HG03457 (cell line): ENCODE results near the gene PRDX5.

ENCODE experiments used
- ATAC-seq: cut with Tn5 transposase; IDR thresholded peaks from one replicate; pipeline ENCODE4 v1.9.1; 2021; ENCODE audit warnings: moderate number of reproducible peaks; ENCODE audit not compliant: unreplicated experiment

Gene PRDX5

DNA sequence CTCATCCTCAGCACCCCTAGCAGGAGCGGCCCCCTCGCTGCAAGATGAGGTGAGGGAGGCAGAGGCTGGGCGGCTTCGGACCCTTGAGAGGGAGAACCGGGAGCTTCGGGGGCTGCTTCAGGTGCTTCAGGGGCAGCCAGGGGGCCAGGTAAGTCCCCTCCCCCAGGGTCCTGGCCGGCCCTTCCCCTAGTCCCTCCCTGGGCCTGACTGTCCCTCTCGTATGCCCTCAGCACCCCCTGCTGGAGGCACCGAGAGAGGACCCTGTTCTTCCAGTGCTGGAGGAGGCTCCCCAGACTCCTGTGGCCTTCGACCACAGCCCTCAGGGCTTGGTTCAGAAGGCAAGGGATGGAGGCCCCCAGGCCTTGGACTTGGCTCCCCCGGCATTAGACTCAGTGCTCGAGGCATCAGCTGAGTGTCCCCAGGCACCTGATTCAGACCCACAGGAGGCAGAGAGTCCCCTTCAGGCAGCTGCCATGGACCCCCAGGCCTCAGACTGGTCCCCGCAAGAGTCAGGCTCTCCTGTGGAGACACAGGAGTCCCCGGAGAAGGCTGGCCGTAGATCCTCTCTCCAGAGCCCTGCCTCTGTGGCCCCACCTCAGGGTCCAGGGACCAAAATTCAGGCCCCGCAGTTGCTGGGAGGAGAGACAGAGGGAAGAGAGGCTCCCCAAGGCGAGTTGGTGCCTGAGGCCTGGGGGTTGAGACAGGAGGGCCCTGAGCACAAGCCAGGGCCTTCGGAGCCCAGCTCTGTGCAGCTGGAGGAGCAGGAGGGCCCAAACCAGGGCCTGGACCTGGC is 26.0 kb downstream of the PRDX5 start:
- no peak for ATAC-seq

DNA sequence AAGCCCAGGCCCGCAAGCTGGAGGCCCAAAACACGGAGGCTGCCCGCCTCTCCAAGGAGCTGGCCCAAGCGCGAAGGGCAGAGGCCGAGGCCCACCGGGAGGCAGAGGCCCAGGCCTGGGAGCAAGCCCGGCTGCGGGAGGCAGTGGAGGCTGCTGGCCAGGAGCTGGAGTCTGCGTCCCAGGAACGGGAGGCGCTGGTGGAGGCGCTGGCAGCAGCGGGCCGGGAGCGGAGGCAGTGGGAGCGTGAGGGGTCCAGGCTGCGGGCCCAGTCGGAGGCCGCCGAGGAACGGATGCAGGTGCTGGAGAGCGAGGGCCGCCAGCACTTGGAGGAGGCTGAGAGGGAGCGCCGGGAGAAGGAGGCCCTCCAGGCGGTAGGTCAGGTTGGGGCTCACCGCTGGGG is 26.9 kb downstream of the PRDX5 start:
- no peak for ATAC-seq

DNA sequence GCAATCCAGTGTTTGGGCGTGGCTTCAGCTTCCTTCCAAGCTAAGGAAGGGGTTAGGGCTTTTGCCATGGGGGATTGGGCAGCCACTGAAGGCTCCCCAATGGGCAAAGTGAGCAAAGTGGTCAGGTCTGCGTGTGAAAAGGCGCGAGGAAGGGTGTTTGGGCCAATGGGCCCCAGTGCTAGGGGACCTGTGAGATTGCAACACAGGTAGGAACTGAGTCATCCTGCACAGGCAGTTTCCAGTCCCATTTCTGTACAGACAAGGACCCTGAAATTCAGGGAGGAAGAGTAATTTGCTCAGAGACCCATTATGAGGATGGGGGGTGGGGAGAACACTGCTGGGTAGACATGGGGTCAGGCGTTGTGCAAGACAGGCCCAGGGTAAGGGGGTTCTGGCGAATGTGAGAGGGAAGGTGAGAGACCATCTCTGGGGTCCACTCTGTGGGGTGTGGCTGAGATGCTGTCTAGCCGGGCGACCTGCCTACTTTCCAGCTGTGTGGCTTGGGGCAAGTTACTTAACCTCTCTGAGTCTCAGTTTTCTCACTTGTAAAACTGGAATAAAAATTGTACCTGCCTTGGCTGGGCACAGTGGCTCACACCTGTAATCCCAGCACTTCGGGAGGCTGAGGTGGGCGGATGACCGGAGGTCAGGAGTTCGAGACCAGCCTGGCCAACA is 29.4 kb downstream of the PRDX5 start:
- no peak for ATAC-seq

DNA sequence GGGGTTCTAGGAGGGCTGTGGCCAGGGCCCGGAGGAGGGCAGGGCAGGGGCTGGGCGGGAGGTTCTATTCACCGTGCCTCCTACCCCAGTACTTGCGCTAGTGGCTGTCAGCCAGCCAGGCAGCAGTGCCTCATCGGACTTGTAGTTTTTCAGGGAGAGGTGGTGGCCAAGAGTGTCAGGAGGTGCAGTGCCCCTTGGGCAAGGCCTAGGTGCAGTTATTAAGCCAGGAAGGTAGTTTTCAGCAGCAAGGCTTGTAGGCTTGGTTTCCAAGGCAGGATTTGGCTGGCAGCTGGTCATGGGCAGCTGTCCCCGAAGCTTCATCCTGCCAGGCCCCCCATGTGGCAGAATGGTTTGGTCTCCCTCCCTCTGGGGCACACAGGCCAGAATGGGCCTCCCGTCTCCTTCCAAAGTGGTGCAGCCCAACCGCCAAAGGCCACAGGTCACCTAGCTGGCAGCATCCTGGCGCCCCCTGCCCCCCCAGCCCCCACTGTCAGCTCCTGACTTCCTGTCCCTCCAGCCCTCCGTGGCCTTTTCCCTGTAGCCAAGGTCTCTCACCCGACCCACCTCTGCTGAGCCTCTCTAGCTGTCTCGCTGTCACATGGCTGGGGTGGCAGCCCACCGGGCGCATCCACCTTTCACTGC is 30.6 kb downstream of the PRDX5 start:
- no peak for ATAC-seq

DNA sequence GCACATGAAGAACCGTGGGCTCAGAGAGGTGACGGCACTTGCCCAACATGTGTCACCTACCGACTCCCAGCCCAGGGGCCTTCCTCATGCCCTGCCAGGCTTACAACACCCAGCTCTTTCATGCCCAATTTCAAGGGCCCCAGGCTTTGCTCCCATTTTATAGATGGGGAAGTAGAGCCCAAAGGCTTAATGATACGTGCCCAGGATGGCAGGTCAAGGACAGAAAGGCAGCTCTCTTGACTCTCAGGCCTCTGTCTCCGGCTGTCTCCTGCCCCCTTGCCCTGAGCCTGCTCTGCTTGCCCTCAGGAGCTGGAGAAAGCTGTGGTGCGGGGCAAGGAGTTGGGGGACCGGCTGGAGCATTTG is 31.1 kb downstream of the PRDX5 start:
- no peak for ATAC-seq

DNA sequence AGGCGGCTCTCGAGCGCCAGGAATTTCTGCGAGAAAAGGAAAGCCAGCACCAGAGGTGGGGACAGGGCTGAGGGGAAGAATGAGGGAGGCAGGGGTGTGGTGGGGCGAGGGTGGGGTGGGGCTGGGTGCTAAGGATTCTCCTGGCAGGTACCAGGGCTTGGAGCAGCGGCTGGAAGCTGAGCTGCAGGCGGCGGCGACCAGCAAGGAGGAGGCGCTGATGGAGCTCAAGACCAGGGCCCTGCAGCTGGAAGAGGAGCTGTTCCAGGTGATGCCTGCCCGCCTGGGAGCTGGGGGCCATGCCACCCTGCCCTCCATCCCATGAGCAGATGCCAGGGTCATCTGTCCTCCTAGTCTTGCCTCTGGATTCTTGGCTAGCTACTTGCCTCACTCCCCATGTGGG is 31.5 kb downstream of the PRDX5 start:
- ATAC-seq, result no peak

DNA sequence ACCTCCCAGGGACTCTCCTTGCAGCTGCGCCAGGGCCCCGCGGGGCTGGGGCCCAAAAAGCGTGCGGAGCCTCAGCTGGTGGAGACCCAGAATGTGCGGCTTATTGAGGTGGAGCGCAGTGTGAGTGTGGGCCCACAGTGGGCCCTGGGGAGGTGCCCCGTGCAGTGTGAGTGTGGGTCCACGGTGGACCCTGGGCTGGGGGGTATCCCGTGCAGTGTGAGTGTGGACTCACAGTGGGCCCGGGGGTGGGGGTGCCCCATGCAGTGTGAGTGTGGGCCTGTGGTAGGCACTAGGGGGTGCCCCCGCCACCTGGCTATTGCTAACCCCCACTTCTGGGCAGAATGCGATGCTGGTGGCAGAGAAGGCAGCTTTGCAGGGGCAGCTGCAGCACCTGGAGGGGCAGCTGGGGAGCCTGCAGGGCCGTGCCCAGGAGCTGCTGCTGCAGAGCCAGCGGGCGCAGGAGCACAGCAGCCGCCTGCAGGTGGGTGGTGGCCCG is 33.3 kb downstream of the PRDX5 start:
- ATAC-seq, result no peak

DNA sequence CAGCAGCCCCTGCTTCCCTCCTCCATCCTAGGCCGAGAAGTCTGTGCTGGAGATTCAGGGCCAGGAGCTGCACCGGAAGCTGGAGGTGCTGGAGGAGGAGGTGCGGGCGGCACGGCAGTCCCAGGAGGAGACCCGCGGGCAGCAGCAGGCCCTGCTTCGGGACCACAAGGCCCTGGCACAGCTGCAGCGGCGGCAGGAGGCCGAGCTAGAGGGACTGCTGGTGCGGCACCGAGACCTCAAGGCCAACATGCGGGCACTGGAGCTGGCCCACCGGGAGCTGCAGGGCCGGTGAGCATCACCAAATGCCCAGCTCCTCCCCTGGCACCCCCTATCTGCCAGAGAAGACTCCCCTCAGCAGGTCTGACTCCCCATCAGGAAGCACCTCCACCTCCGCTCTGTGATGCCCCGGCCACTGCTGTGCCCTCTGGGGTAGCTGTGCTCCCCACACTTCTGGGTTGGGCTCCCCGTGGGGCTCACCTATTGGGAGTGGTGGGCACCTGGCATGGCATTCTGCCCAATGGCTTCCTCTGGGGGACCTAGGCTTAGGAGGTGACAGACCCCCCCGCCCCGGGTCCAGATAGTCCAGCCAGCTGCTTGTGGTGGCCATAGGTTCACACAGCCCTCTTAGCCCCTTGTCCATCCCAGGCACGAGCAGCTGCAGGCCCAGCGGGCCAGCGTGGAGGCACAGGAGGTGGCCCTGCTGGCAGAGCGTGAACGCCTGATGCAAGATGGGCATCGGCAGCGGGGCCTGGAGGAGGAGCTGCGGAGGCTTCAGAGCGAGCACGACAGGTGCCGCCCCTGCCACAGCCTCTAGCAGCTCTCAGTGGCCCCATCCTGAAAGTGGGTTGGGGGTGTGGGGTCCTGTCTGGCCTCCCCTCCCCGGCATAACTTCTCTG is 34.4 kb downstream of the PRDX5 start:
- ATAC-seq, result no peak

DNA sequence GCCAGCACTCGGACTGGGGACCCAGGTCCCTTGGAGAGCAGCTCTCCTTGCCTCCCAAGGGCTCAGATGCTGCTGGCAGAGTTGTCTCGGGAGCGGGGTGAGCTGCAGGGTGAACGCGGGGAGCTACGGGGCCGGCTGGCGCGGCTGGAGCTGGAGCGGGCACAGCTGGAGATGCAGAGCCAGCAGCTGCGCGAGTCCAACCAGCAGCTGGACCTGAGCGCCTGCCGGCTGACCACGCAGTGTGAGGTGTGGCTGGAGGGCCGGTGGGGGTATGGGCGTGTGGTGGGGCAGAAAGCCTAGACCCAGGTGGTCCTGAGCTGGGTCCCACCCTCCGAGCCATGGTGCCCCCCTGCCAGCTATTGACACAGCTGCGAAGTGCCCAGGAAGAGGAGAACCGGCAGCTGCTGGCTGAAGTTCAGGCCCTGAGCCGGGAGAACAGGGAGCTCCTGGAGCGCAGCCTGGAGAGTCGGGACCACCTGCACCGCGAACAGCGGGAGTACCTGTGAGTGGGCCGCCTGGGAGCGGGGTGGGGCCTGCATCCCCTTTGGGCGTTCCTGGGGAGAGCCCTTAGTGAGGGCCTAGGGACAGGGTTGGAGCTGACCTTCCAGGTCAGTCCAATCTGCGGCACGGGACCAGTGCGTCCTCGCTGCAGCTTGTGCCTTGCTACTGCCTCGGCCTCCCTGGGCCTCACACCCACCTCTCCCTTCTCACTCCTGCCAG is 35.2 kb downstream of the PRDX5 start:
- ATAC-seq, result no peak

DNA sequence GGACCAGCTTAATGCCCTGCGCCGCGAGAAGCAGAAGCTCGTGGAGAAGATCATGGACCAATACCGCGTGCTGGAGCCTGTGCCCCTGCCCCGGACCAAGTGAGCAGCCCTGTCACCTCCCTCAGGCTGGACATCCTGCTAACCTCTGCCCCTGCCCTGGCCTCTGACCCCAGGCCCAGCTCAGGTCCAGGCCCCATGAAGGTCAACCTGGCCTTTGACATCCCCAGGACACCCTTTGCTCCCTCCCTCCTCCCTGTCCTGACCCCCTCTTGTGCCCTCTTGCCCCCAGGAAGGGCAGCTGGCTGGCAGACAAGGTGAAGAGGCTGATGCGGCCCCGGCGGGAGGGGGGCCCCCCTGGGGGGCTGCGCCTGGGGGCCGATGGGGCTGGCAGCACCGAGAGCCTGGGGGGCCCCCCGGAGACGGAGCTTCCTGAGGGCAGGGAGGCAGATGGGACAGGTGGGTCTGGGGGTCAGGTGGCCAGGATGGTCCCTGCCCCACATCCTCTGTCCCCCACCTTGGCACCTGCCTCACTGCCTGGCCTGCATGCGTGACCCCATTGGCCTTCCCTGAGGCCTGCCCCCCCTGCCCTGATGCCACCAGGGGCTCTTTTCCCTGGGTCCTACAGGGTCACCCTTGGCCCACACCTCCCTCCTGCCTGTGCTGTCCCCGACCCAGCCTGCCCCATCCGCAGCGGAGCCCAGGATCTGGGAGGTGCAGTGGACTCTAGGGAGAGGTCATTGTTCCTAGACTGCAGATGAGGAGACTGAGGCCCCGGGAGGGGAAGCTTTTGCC is 36.0 kb downstream of the PRDX5 start:
- ATAC-seq, result no peak

DNA sequence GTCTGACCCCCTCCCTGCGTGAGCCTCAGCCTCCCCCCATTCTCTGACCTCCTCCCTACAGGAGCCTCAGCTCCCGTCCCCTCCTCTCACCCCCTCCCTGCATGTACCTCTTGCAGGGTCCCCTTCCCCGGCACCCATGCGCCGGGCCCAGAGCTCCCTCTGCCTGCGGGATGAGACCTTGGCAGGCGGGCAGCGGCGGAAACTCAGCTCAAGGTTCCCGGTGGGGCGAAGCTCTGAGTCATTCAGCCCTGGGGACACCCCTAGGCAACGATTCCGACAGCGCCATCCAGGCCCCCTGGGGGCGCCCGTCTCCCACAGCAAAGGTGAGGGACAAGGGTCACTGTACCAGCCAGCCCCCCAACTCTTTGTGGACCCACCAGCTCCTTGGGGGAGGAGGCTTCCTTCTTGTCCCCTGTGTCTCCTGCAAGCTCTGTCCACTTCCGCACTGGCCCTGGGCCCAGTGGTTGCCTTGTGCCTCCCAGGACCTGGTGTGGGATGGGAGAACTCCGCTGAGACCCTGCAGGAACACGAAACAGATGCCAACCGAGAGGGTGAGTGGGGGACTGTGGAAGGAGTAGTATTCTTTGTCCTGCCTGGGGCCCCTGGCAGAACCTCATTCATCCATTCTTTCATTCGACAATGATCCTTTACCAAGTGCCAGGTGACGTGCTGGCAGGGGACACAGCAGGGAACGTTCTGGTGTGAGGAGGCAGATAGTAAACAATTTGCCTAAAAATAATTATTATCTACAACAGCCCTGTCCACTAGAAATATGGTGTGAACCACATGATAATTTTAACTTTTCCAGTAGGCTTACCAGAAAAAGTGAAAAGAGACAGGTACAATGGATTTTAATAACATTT is 37.4 kb downstream of the PRDX5 start:
- no peak for ATAC-seq

DNA sequence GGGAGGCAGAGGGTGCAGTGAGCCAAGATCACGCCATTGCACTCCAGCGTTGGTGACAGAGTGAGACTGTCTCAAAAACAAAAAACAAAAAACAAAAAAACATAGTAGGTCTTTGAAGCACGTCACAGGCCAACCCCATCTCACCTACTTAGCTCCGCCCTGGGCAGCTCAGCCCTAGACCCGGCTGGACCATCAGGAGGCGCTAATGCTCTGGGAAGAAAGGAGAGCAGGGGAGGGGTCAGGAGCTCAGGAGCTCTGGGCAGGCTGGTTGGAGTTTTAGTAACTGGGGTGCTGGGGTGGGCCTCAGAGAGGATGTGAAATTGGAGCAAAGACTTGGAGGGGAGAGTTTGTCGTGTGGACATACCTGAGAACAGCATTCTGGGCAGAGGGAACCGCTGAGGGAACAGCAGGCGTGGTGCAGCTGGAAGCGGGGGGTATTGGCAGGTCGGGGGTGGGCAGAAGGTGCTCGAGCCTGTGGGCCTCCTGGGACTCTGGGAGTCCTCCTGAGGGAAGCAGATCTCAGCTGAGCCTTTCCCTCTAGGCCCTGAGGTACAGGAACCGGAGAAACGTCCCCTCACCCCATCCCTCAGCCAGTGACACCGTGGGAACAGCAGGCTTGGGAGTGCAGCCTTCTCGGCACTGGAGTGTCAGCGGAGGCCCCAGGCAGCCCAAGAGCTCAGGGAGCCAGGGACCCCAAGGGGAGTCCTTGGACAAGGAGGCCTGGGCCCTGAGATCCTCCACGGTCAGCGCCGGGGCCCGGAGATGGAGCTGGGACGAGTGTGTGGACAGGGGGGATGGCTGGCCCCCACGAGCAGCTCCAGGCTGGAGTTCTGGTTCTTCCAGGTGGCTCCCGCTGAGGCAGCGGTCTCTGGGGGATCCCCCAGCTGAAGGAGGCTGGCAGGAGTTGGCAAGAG is 38.8 kb downstream of the PRDX5 start:
- no peak for ATAC-seq

DNA sequence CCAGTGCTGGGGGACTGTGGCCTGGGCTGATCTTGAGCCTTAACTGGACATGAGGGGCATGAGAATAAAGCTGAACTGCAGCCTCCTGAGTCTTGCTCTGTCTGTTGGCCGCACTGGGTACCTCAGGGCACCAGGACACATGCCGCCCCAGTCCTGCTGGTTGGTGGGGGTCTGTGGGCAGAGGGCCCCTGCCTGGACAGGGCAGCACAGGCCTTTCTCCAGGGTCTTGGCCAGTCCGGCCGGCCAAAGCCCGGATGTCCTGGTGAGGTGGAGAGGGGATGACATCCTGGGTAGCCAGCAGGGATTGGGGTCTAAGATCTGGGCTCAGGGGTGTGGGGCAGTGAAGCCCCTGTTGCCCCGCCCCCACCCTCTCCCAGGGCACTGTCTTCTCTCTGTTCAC is 39.5 kb downstream of the PRDX5 start:
- no peak for ATAC-seq

DNA sequence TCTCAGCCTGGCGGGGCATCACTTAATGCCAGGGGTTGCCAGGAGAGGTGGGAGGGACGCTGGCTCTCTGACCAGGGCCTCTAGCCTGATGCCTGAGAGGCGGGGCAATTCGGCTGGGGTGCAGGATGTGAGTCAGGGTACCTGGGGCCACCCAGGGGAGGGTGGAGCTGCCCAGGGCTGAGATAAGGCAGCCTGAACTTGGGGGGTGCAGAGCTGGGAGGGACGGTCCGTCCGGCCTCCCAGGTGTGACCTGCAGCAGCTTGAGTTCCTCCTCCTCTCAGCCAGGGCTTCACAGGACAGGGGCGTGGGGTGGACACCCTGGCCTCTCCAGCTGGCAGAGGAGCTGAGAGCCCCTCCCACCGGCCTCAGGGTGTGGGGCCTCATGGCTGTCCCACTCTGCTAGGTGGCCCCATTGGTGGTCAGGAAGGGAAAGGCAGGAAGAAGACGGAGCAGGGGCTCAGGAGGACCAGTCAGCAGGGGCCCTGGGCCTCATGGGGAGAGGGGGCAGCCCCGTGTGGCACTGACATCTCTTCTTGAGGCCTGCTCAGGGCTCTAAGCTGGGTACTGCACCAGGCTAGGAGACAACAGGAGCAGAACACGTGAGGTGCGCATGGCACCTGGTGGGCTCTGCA is 40.1 kb downstream of the PRDX5 start:
- ATAC-seq, result no peak

DNA sequence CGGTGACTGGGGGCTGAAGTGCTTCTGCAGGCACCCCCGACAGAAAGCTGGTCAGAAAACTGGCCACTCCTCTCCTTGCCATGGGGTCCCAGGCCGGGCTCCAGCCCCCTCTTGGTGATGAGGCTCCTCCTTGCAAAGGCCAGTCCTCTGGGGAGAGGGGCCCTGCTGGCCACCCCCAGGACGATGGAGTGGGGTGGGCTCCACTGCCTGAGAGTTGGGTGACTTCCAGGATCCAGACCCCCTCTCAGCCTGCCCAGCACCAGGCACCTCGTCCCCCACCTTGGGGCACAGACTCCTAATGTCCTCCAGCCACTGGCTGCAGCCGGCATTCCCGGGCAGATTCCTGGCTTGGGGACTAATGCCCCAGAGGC is 40.6 kb downstream of the PRDX5 start:
- ATAC-seq, result no peak

DNA sequence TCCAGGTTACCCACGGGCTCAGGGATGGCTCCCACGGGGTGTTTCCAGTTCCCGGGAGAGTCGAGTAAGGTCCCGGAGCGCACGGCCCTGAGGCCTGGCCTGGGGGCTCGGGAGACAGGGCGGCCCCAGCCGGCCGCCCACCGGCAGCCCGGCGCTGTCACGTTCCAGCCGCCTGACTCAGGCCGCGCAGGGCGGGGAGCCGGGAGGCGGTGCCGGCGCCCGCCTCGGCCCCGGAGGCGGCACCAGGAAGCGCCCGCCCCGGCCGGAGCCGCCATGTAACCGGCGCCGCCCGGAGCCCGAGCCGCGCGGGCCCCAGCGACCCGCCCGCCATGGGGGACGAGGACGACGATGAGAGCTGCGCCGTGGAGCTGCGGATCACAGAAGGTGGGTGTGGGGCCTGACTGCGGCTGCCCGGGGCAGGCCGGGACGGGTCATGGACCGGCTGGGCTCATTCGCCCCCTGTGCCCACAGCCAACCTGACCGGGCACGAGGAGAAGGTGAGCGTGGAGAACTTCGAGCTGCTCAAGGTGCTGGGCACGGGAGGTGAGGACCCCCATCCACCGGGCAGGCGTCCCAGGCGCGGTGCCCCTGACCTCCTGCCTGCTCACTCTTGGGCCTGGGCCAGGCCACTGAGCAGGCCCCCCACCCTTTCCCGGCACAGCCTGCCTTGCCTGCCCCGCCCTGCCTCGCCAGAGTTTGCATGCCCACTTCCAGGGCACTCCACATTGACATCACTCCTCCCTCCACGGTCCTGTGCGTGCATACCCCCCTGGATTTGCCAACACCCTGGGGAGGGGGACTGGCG is 41.2 kb downstream of the PRDX5 start, which contains the start of gene RPS6KA4:
RPS6KA4 (plus strand) TSS at position 256 of the 805 bp plus-strand sequence; CDS start at position 330, 74 bp downstream.
- ATAC-seq, result no peak
